NT2/D1 (cell line): ENCODE results near the gene TMEM208.

Experiments
- DNase-seq: peaks from one replicate; pipeline ENCODE4 v3.0.0-alpha.2; 2011; ENCODE audit warnings: low read depth, low spot score
- H3K27me3 ChIP-seq: 2 replicates; pipeline ENCODE4 v1.6.0; 2011; ENCODE audit warnings: mild to moderate bottlenecking; ENCODE audit not compliant: insufficient read length, insufficient read depth
- H3K36me3 ChIP-seq: 2 replicates; pipeline ENCODE4 v1.6.1; 2011; ENCODE audit warnings: mild to moderate bottlenecking, low read length, mixed read lengths; ENCODE audit not compliant: insufficient read depth, insufficient read length
- H3K4me1 ChIP-seq: 2 replicates; pipeline ENCODE4 v1.5.1; 2011; ENCODE audit not compliant: insufficient read depth, insufficient read length
- H3K4me3 ChIP-seq: 2 replicates; pipeline ENCODE4 v1.5.1; 2011; ENCODE audit warnings: low read depth; ENCODE audit not compliant: insufficient read length
- H3K9ac ChIP-seq: 2 replicates; pipeline ENCODE4 v1.6.0; 2011; ENCODE audit warnings: low read depth; ENCODE audit not compliant: insufficient read length
- H3K9me3 ChIP-seq: 2 replicates; pipeline ENCODE4 v1.5.1; 2011; ENCODE audit warnings: mild to moderate bottlenecking, low read length; ENCODE audit not compliant: insufficient read depth
- SUZ12 ChIP-seq: IDR thresholded peaks from 2 replicates; pipeline ENCODE4 v1.6.1; 2011; ENCODE audit not compliant: insufficient read length, insufficient read depth; ENCODE audit errors: extremely low read depth
- YY1 ChIP-seq: IDR thresholded peaks from 2 replicates; pipeline ENCODE4 v1.6.1; 2011; ENCODE audit not compliant: insufficient read length, insufficient read depth
- ZNF274 ChIP-seq: IDR thresholded peaks from 2 replicates; pipeline ENCODE4 v1.6.1; 2011; ENCODE audit warnings: mild to moderate bottlenecking, low read depth, low read length

The TMEM208 gene

GRCh38 chr16:67210069-67210937 lies 16.6 kb upstream of the TMEM208 start:
- H3K9ac ChIP-seq: peak overlapping the region; percentile 17
- no peak overlapping the region for H3K4me3 ChIP-seq
- peaks cover 25% of the 10 kb centered on the region for H3K4me1 ChIP-seq
- DNase-seq: no peak
- TF ChIP-seq SUZ12 (no peak), YY1 (no peak), ZNF274 (no peak)
- H3K36me3 ChIP-seq: peaks cover 7% of the 10 kb centered on the region
- H3K9me3 ChIP-seq: no peaks in the 10 kb centered on the region
- peaks cover 3% of the 10 kb centered on the region for H3K27me3 ChIP-seq

- H3K9me3 ChIP-seq: no peaks in the 10 kb centered on the region
- no peak overlapping the region for H3K4me3 ChIP-seq
- no peak for DNase-seq
- no peak for TF ChIP-seq ZNF274
- TF ChIP-seq SUZ12: no peak
- no peak for TF ChIP-seq YY1
- no peaks in the 10 kb centered on the region for H3K36me3 ChIP-seq
- H3K9ac ChIP-seq: no peak overlapping the region
- H3K27me3 ChIP-seq: peaks cover 8% of the 10 kb centered on the region
- H3K4me1 ChIP-seq: peaks cover 20% of the 10 kb centered on the region
Measured at GRCh38 chr16:67211674-67212073, 15.3 kb upstream of the TMEM208 start.

- H3K9ac ChIP-seq: no peak overlapping the region
- peaks cover 19% of the 10 kb centered on the region for H3K27me3 ChIP-seq
- no peaks in the 10 kb centered on the region for H3K36me3 ChIP-seq
- H3K4me3 ChIP-seq: no peak overlapping the region
- DNase-seq: no peak
- no peak for TF ChIP-seq ZNF274
- TF ChIP-seq YY1: no peak
- no peak for TF ChIP-seq SUZ12
- peaks cover 11% of the 10 kb centered on the region for H3K4me1 ChIP-seq
- no peaks in the 10 kb centered on the region for H3K9me3 ChIP-seq
Measured at GRCh38 chr16:67212766-67213165, 14.2 kb upstream of the TMEM208 start.

GRCh38 chr16:67213197-67214019 lies 13.5 kb upstream of the TMEM208 start:
- H3K9ac ChIP-seq: no peak overlapping the region
- no peaks in the 10 kb centered on the region for H3K9me3 ChIP-seq
- peaks cover 9% of the 10 kb centered on the region for H3K4me1 ChIP-seq
- TF ChIP-seq SUZ12 (no peak), ZNF274 (no peak), YY1 (no peak)
- H3K4me3 ChIP-seq: no peak overlapping the region
- no peaks in the 10 kb centered on the region for H3K36me3 ChIP-seq
- H3K27me3 ChIP-seq: peaks cover 19% of the 10 kb centered on the region
- DNase-seq: no peak

GRCh38 chr16:67215706-67216105 lies 11.2 kb upstream of the TMEM208 start:
- no peak for TF ChIP-seq YY1
- no peak for TF ChIP-seq SUZ12
- TF ChIP-seq ZNF274: no peak
- no peaks in the 10 kb centered on the region for H3K9me3 ChIP-seq
- no peak for DNase-seq
- H3K27me3 ChIP-seq: peaks cover 19% of the 10 kb centered on the region
- no peak overlapping the region for H3K4me3 ChIP-seq
- no peaks in the 10 kb centered on the region for H3K36me3 ChIP-seq
- no peak overlapping the region for H3K9ac ChIP-seq
- H3K4me1 ChIP-seq: no peaks in the 10 kb centered on the region

GRCh38 chr16:67216612-67217490 lies 10.1 kb upstream of the TMEM208 start:
- DNase-seq: no peak
- H3K9ac ChIP-seq: no peak overlapping the region

More at GRCh38 chr16:67216612-67217490, 10.1 kb upstream of the TMEM208 start:
- Histone ChIP-seq H3K4me1 (no peaks in the 10 kb centered on the region), H3K27me3 (peaks cover 19% of the 10 kb centered on the region), H3K36me3 (no peaks in the 10 kb centered on the region), H3K9me3 (no peaks in the 10 kb centered on the region), H3K4me3 (no peak overlapping the region)
- TF ChIP-seq ZNF274: no peak
